Spinal cord (tissue), 10 donors: Measurements from ENCODE around the gene OR5AC2. TPM values are rescaled to one million over a fixed set of nuclear protein-coding genes. Genes with fewer than 3 reads are reported as not detected.
A peak's percentile ranks its signal among the peaks of the same experiment; 100 is the strongest.

ENCODE experiments used
- DNase-seq, 6 donors: peaks; one replicate each; pipeline versions ENCODE4 v3.0.0 to v3.0.0-alpha.2; 2013 to 2015; ENCODE audit warnings: low spot score in 6 of 6, low read depth in 4 of 6
- H3K27ac ChIP-seq: one replicate; pipeline ENCODE4 v1.5.1; 2013; ENCODE audit warnings: low read depth, low read length, control low read depth
- H3K27me3 ChIP-seq: one replicate; pipeline ENCODE4 v1.6.1; 2013; ENCODE audit warnings: low read length; ENCODE audit not compliant: control insufficient read depth, insufficient read depth
- H3K36me3 ChIP-seq: one replicate; pipeline ENCODE4 v1.6.1; 2013; ENCODE audit warnings: low read length; ENCODE audit not compliant: control insufficient read depth, insufficient read depth
- H3K4me1 ChIP-seq: one replicate; pipeline ENCODE4 v1.6.1; 2013; ENCODE audit warnings: low read length; ENCODE audit not compliant: control insufficient read depth, insufficient read depth
- H3K4me3 ChIP-seq: one replicate; pipeline ENCODE4 v1.5.1; 2013; ENCODE audit warnings: low read depth, low read length, control low read depth
- H3K9me3 ChIP-seq: one replicate; pipeline ENCODE4 v1.6.1; 2013; ENCODE audit warnings: low read length; ENCODE audit not compliant: control insufficient read depth, insufficient read depth
- WGBS: methylation state at CpG from one replicate; pipeline ENCODE4 v1.1.5; 2013; ENCODE audit warnings: missing lambda C conversion rate; ENCODE audit not compliant: insufficient coverage; 5-methylcytosine and 5-hydroxymethylcytosine counted together
- long read RNA-seq, 4 donors: transcript quantifications; one replicate each; lab custom pipeline, GENCODE V29; 2026
- polyA plus RNA-seq, 2 donors: library from polyadenylated mRNA; unstranded; fragments of 120-200 nt; gene quantifications; one replicate each; pipeline ENCODE4 v1.2.1, GENCODE V29; 2013; ENCODE audit not compliant: insufficient read length in 2 of 2
- total RNA-seq, 2 donors: library from RNA; depleted of rRNA in 1 of 2; stranded (reverse); fragments of 120-200 nt in 1 of 2; fragments of >200 nt in 1 of 2; gene quantifications; one replicate each; pipeline versions ENCODE4 v1.2.3 to v1.2.4, GENCODE V29; 2013 to 2014
- donor health status: healthy.

Gene OR5AC2
- not detected for total RNA-seq
- not detected for polyA plus RNA-seq
- long read RNA-seq, donor 1, result 0 reads
- long read RNA-seq, donor 2, result 0 reads
- long read RNA-seq, donor 3, result 0 reads
- long read RNA-seq, donor 4, result 0 reads

GRCh38 chr3:98086873-98087272 lies at the start of gene OR5AC2:
Gene OR5AC2 (plus strand): TSS chr3:98087173. CDS start chr3:98087173, 0 bp downstream.
- no peaks in the 10 kb centered on the region for H3K27me3 ChIP-seq
- H3K36me3 ChIP-seq, result no peaks in the 10 kb centered on the region
- DNase-seq, result no peak
- H3K4me1 ChIP-seq, result no peaks in the 10 kb centered on the region
- H3K27ac ChIP-seq, result no peak within 1 kb of the TSS
- H3K4me3 ChIP-seq, result no peak within 1 kb of the TSS
- no peaks in the 10 kb centered on the region for H3K9me3 ChIP-seq
- WGBS, result 83% methylated on average over 3 of the region's 4 CpGs

GRCh38 chr3:98038286-98038685 lies 48.7 kb upstream of the OR5AC2 start:
- no CpG with 5 or more reads among the region's 3 CpGs for WGBS
- Histone ChIP-seq H3K27ac (no peak overlapping the region), H3K4me3 (no peak overlapping the region), H3K4me1 (no peaks in the 10 kb centered on the region), H3K9me3 (peaks cover 2% of the 10 kb centered on the region), H3K27me3 (no peaks in the 10 kb centered on the region), H3K36me3 (no peaks in the 10 kb centered on the region)
- peak in 1 of 6 donors; percentile 60 for DNase-seq

GRCh38 chr3:98038876-98039275 lies 48.1 kb upstream of the OR5AC2 start:
- Histone ChIP-seq H3K4me1 (no peaks in the 10 kb centered on the region), H3K27ac (no peak overlapping the region), H3K27me3 (no peaks in the 10 kb centered on the region), H3K4me3 (no peak overlapping the region), H3K9me3 (peaks cover 2% of the 10 kb centered on the region), H3K36me3 (no peaks in the 10 kb centered on the region)
- WGBS, result no CpG with 5 or more reads among the region's 3 CpGs
- no peak for DNase-seq

- peak overlapping the region; percentile 70 for H3K27ac ChIP-seq
- DNase-seq, result peak; percentile 79 to 97 (median 88)
- H3K27me3 ChIP-seq, result no peaks in the 10 kb centered on the region
- H3K9me3 ChIP-seq, result peaks cover 2% of the 10 kb centered on the region
- no peaks in the 10 kb centered on the region for H3K4me1 ChIP-seq
- WGBS, result 10% methylated on average over 6 of the region's 13 CpGs
- peak overlapping the region; percentile 54 for H3K4me3 ChIP-seq
- H3K36me3 ChIP-seq, result no peaks in the 10 kb centered on the region
Measured at GRCh38 chr3:98039322-98040024, 47.5 kb upstream of the OR5AC2 start.

GRCh38 chr3:98041350-98041749 lies 45.6 kb upstream of the OR5AC2 start:
- H3K27ac ChIP-seq, result no peak overlapping the region
- H3K9me3 ChIP-seq, result peaks cover 2% of the 10 kb centered on the region
- H3K36me3 ChIP-seq, result no peaks in the 10 kb centered on the region
- no peak for DNase-seq
- no peak overlapping the region for H3K4me3 ChIP-seq
- H3K27me3 ChIP-seq, result no peaks in the 10 kb centered on the region
- WGBS, result no CpG with 5 or more reads among the region's 1 CpG
- H3K4me1 ChIP-seq, result no peaks in the 10 kb centered on the region

- no CpG with 5 or more reads among the region's 1 CpG for WGBS
- no peak for DNase-seq
- Histone ChIP-seq H3K4me3 (no peak overlapping the region), H3K36me3 (no peaks in the 10 kb centered on the region), H3K9me3 (no peaks in the 10 kb centered on the region), H3K4me1 (no peaks in the 10 kb centered on the region), H3K27ac (no peak overlapping the region), H3K27me3 (no peaks in the 10 kb centered on the region)
Measured at GRCh38 chr3:98048586-98048985, 38.4 kb upstream of the OR5AC2 start.

- Histone ChIP-seq H3K27ac (no peak overlapping the region), H3K27me3 (no peaks in the 10 kb centered on the region), H3K4me1 (no peaks in the 10 kb centered on the region), H3K36me3 (no peaks in the 10 kb centered on the region), H3K9me3 (no peaks in the 10 kb centered on the region), H3K4me3 (no peak overlapping the region)
- DNase-seq, result no peak
- WGBS, result no CpG with 5 or more reads among the region's 1 CpG
Measured at GRCh38 chr3:98049271-98049670, 37.7 kb upstream of the OR5AC2 start.

GRCh38 chr3:98056035-98056434 lies 30.9 kb upstream of the OR5AC2 start:
- no peak for DNase-seq
- H3K27ac ChIP-seq, result no peak overlapping the region
- no peaks in the 10 kb centered on the region for H3K4me1 ChIP-seq
- no peaks in the 10 kb centered on the region for H3K27me3 ChIP-seq
- no peak overlapping the region for H3K4me3 ChIP-seq
- H3K36me3 ChIP-seq, result no peaks in the 10 kb centered on the region
- H3K9me3 ChIP-seq, result no peaks in the 10 kb centered on the region

GRCh38 chr3:98057631-98058030 lies 29.3 kb upstream of the OR5AC2 start:
- no peak for DNase-seq
- no peaks in the 10 kb centered on the region for H3K4me1 ChIP-seq
- H3K9me3 ChIP-seq, result no peaks in the 10 kb centered on the region
- WGBS, result no CpG with 5 or more reads among the region's 1 CpG
- no peak overlapping the region for H3K4me3 ChIP-seq
- no peaks in the 10 kb centered on the region for H3K27me3 ChIP-seq
- no peaks in the 10 kb centered on the region for H3K36me3 ChIP-seq
- no peak overlapping the region for H3K27ac ChIP-seq

- 57% methylated on average over 3 of the region's 7 CpGs for whole genome bisulfite sequencing
Measured at GRCh38 chr3:98058244-98058960, 28.6 kb upstream of the OR5AC2 start.

More at GRCh38 chr3:98058244-98058960, 28.6 kb upstream of the OR5AC2 start:
- Histone ChIP-seq H3K27ac (no peak overlapping the region), H3K27me3 (no peaks in the 10 kb centered on the region), H3K9me3 (no peaks in the 10 kb centered on the region), H3K4me1 (no peaks in the 10 kb centered on the region), H3K36me3 (no peaks in the 10 kb centered on the region), H3K4me3 (no peak overlapping the region)
- DNase-seq, result no peak
